Endodermal cell (in vitro differentiated cells): ENCODE data around the gene TRMT1. TPM values are rescaled to one million over a fixed set of nuclear protein-coding genes. Genes with fewer than 3 reads are reported as not detected.

Source experiments
- DNase-seq: peaks from one replicate; pipeline ENCODE4 v3.0.0-alpha.2; 2017
- H3K27ac ChIP-seq: 2 replicates; pipeline ENCODE4 v1.5.1; 2013; ENCODE audit warnings: mild to moderate bottlenecking, low read depth, low read length, moderate library complexity
- H3K27me3 ChIP-seq: 2 replicates; pipeline ENCODE4 v1.6.1; 2013; ENCODE audit warnings: mild to moderate bottlenecking, low read length, moderate library complexity; ENCODE audit not compliant: insufficient read depth, control insufficient read depth, poor library complexity, severe bottlenecking
- H3K36me3 ChIP-seq: 2 replicates; pipeline ENCODE4 v1.7.0; 2013; ENCODE audit warnings: mild to moderate bottlenecking, low read length, moderate library complexity; ENCODE audit not compliant: control insufficient read depth, insufficient read depth
- H3K4me1 ChIP-seq: one replicate; pipeline ENCODE4 v1.7.0; 2013; ENCODE audit warnings: low read length; ENCODE audit not compliant: control insufficient read depth, insufficient read depth
- H3K4me3 ChIP-seq: 2 replicates; pipeline ENCODE4 v1.5.1; 2013; ENCODE audit warnings: mild to moderate bottlenecking, low read length, moderate library complexity
- H3K9ac ChIP-seq: 2 replicates; pipeline ENCODE4 v1.6.1; 2013; ENCODE audit warnings: mild to moderate bottlenecking, low read length, moderate library complexity; ENCODE audit not compliant: poor library complexity, severe bottlenecking; ENCODE audit errors: extremely low read depth
- H3K9me3 ChIP-seq: 2 replicates; pipeline ENCODE4 v1.6.1; 2013; ENCODE audit warnings: mild to moderate bottlenecking, low read length, moderate library complexity; ENCODE audit not compliant: control insufficient read depth
- H3K27ac Mint-ChIP-seq: 2 replicates; pipeline ENCODE4 v1.8.0; 2020; ENCODE audit warnings: mixed read lengths
- H3K27me3 Mint-ChIP-seq: 2 replicates; pipeline ENCODE4 v1.8.0; 2021; ENCODE audit warnings: mild to moderate bottlenecking, mixed read lengths; ENCODE audit not compliant: insufficient read depth
- H3K36me3 Mint-ChIP-seq: 2 replicates; pipeline ENCODE4 v1.8.0; 2020; ENCODE audit warnings: low read depth, mixed read lengths
- H3K4me1 Mint-ChIP-seq: 2 replicates; pipeline ENCODE4 v1.8.0; 2020; ENCODE audit warnings: mixed read lengths
- H3K4me3 Mint-ChIP-seq: 2 replicates; pipeline ENCODE4 v1.8.0; 2020; ENCODE audit warnings: mild to moderate bottlenecking, moderate library complexity, mixed read lengths
- H3K9me3 Mint-ChIP-seq: 2 replicates; pipeline ENCODE4 v1.8.0; 2020; ENCODE audit warnings: mild to moderate bottlenecking, mixed read lengths
- WGBS, 2 experiments: methylation state at CpG; one replicate each; pipeline versions ENCODE4 v1.1.5 to v1.1.7; 2013; ENCODE audit warnings: missing lambda C conversion rate in 2 of 2, mixed read lengths in 1 of 2; ENCODE audit not compliant: insufficient coverage in 1 of 2, insufficient read length in 1 of 2; 5-methylcytosine and 5-hydroxymethylcytosine counted together
- total RNA-seq, 2 donors: library from RNA; stranded (reverse); fragmentation: NEBNext Ultra II Directional in 1 of 2; extraction: Animal tissue kit (Norgen Biotek cat#: 25700) in 1 of 2; gene quantifications; 2 replicates in 1 of 2; 3 replicates in 1 of 2; pipeline ENCODE4 v1.2.1, GENCODE V29; 2021
- TF ChIP-seq, protein P1 (sequence below): fragments of 200-600 bp; sonication (generic); conservative IDR thresholded peaks from 2 replicates; pipeline ENCODE4 v1.5.0; 2021; ENCODE audit warnings: antibody characterized with exemption, mild to moderate bottlenecking

TRMT1 gene
- total RNA-seq, 2 donors from 2014 or later: 51.3 to 66.2 TPM

DNA sequence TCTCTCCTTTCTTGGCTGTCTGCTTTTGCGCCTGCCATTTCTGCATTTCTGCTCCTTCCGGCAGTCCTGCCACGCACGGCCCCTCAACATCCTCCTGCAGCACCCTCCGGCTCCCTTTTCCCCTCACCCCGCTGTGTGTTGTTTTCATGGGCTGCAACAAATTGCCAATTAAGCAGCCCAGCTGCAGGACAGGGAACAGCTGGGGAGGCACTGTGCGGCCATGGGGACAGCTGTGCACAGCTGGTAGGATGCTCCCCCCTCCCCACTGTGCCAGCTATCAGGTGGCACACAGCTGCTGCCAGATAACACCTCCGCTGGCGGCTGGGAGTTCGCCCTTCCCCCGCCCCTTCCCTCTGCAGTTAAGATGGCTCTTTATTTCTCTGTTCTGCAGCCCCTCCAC, 39.3 kb downstream of the TRMT1 start:
- H3K27ac ChIP-seq: no peak overlapping the region
- Mint-ChIP-seq H3K4me1 (peaks cover 26% of the 10 kb centered on the region), H3K27ac (no peak overlapping the region), H3K36me3 (no peaks in the 10 kb centered on the region), H3K4me3 (no peak overlapping the region), H3K9me3 (no peaks in the 10 kb centered on the region), H3K27me3 (peaks cover 42% of the 10 kb centered on the region)
- H3K9ac ChIP-seq: no peak overlapping the region
- H3K4me1 ChIP-seq: peaks cover 10% of the 10 kb centered on the region
- H3K36me3 ChIP-seq: no peaks in the 10 kb centered on the region
- H3K4me3 ChIP-seq: no peak overlapping the region
- DNase-seq: no peak
- no peaks in the 10 kb centered on the region for H3K9me3 ChIP-seq
- TF ChIP-seq, protein P1, sequence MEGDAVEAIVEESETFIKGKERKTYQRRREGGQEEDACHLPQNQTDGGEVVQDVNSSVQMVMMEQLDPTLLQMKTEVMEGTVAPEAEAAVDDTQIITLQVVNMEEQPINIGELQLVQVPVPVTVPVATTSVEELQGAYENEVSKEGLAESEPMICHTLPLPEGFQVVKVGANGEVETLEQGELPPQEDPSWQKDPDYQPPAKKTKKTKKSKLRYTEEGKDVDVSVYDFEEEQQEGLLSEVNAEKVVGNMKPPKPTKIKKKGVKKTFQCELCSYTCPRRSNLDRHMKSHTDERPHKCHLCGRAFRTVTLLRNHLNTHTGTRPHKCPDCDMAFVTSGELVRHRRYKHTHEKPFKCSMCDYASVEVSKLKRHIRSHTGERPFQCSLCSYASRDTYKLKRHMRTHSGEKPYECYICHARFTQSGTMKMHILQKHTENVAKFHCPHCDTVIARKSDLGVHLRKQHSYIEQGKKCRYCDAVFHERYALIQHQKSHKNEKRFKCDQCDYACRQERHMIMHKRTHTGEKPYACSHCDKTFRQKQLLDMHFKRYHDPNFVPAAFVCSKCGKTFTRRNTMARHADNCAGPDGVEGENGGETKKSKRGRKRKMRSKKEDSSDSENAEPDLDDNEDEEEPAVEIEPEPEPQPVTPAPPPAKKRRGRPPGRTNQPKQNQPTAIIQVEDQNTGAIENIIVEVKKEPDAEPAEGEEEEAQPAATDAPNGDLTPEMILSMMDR: no peak
- WGBS, 2 experiments: 68 to 84% methylated on average over 6 to 11 of the region's 11 CpGs
- H3K27me3 ChIP-seq: no peaks in the 10 kb centered on the region

DNA sequence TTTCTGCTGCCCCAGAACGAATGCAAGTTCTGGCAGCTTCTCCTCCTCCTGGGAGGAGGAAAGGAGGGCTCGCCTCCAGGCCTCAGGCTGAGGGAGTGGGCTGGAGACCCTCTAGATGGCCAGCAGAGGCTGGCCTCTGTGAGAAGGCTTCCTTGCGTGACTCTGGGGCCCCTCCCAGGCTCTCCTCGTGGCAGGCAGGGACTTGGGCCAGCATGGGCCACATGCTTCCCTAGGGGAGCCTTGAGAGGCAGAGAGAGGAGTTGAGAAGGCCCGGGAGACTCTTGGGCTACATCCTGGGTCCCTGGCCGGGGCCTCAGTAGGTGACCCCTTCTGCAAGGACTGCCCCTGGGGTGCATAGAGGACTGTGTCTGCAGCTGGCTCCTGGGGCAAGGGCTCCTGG, 39.8 kb downstream of the TRMT1 start:
- peaks cover 22% of the 10 kb centered on the region for H3K4me1 Mint-ChIP-seq
- no peak overlapping the region for H3K4me3 Mint-ChIP-seq
- no peaks in the 10 kb centered on the region for H3K36me3 Mint-ChIP-seq
- H3K27me3 ChIP-seq: no peaks in the 10 kb centered on the region
- H3K9ac ChIP-seq: no peak overlapping the region
- TF ChIP-seq, protein P1: no peak
- H3K27me3 Mint-ChIP-seq: peaks cover 43% of the 10 kb centered on the region
- no peaks in the 10 kb centered on the region for H3K36me3 ChIP-seq
- H3K9me3 ChIP-seq: no peaks in the 10 kb centered on the region
- peaks cover 10% of the 10 kb centered on the region for H3K4me1 ChIP-seq
- no peak overlapping the region for H3K27ac Mint-ChIP-seq
- H3K27ac ChIP-seq: no peak overlapping the region
- H3K9me3 Mint-ChIP-seq: no peaks in the 10 kb centered on the region
- WGBS, 2 experiments: 80 to 92% methylated on average over 2 to 6 of the region's 6 CpGs
- no peak for DNase-seq
- no peak overlapping the region for H3K4me3 ChIP-seq

DNA sequence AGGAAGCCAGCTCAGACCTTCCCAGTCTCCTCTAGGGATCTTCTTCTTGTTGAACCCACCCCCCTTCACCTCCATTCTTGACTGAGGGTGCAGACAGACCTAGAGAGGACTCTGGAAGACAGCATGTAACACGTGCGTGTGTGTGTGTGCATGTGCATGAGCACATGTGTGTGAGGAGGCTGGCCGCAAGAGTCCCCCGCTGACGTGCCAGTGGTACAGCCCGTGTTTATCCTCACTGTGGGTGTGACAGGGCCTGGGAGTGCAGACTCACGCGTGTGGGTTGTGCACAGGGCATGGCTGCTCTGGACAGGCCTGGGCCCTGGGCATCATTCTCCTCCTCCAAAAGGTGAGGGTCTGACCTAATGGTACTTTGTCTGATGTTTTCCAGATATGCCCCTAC, 40.2 kb downstream of the TRMT1 start:
- no peak for DNase-seq
- TF ChIP-seq, protein P1: no peak

More for the DNA sequence above, 40.2 kb downstream of the TRMT1 start:
- no peaks in the 10 kb centered on the region for H3K9me3 ChIP-seq
- H3K4me1 ChIP-seq: peaks cover 10% of the 10 kb centered on the region
- no peak overlapping the region for H3K4me3 ChIP-seq
- H3K27me3 ChIP-seq: no peaks in the 10 kb centered on the region
- no peak overlapping the region for H3K9ac ChIP-seq
- Mint-ChIP-seq H3K27me3 (peaks cover 43% of the 10 kb centered on the region), H3K36me3 (no peaks in the 10 kb centered on the region), H3K27ac (no peak overlapping the region), H3K4me3 (no peak overlapping the region), H3K9me3 (no peaks in the 10 kb centered on the region), H3K4me1 (peaks cover 22% of the 10 kb centered on the region)
- WGBS, 2 experiments: 90 to 94% methylated on average over 8 of the region's 8 CpGs
- H3K27ac ChIP-seq: no peak overlapping the region
- H3K36me3 ChIP-seq: no peaks in the 10 kb centered on the region
